ENCODE measurements around the gene SFT2D1.

SFT2D1 gene

DNA sequence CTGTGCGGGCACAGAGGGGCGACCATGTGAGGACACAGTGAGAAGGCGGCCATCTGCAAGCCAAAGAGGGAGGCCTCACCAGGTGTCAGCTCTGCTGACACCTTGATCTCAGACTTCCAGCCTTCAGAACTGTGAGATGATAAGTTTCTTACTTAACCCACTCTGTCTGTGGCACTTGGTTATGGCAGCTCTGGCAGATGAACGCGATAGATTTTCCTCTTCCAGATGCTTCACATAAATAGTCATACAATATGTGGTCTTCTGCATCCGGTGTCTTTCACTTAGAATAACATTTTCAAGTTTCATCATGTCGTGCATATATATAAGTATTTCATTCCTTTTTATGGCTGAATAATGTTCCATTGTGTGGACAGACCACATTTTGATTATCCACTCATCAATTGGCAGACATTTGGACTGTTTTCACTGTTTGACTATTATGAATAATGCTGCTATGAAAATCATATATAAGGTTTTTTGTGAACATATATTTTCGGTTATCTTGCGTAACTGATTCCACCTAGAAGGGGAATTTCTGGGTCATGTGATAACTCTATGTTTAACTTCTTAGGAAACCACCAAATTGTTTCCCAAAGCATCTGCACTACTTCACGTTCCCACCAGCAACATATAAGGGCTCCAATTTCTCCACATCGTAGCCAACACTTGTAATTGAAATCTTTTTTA, 64.3 kb downstream of the SFT2D1 start:
- no peak for DNase-seq (ENCODE audit: low read depth in 2 of 3, low spot score in 2 of 3)

DNA sequence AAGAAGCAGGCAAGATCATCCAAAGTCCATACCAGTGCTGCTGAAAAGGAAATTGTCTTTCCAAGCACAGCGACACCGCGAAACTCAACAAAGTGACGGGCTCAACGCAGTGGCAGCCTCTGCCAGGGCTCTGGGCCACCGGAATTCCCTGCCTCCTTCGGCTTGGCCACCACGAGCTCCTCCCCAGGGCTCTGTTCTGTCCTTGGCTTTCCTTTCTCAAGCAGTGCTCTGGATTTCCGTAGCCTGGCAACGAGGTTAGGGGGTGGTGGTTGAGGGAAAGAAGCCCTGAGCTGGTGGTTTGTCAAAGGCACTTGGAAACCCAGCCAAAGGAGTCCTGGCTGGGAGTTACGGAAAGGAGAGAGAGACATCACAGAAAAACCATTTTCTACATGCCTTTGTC, 65.3 kb downstream of the SFT2D1 start:
- DNase-seq (ENCODE audit: low read depth in 2 of 3, low spot score in 2 of 3): no peak

DNA sequence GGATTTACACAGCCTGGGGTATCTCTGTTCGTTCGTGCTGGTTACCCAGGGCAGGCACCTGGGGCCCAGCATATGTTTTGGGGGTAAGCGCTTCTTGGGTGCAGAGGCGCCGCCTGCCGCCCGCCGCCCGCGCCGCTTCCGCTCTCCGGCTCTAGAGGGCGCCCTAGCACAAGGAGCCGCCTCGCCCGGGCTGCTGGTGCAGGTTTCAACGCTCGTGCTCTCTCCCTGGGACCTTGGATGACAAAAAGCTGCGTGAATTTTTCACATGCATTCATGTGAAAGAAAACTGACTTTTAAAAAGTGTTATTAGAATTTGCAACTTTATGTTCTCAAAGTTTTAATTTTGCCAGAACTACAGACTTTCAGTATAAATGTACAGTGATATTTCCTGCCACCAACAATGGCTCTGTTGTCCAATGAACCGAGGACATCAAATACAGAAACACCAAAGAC, 66.6 kb downstream of the SFT2D1 start:
- peak; percentile 52 to 80 (median 71) for DNase-seq (ENCODE audit: low read depth in 2 of 3, low spot score in 2 of 3)

GRCh38 chr6:166274739-166275370, 67.5 kb downstream of the SFT2D1 start:
- no peak for DNase-seq (ENCODE audit: low read depth in 2 of 3, low spot score in 2 of 3)

GRCh38 chr6:166274163-166274562, 68.2 kb downstream of the SFT2D1 start:
- no peak for DNase-seq (ENCODE audit: low read depth in 2 of 3, low spot score in 2 of 3)

GRCh38 chr6:166271376-166271765, 71.0 kb downstream of the SFT2D1 start:
- DNase-seq (ENCODE audit: low read depth in 2 of 3, low spot score in 2 of 3): no peak

DNA sequence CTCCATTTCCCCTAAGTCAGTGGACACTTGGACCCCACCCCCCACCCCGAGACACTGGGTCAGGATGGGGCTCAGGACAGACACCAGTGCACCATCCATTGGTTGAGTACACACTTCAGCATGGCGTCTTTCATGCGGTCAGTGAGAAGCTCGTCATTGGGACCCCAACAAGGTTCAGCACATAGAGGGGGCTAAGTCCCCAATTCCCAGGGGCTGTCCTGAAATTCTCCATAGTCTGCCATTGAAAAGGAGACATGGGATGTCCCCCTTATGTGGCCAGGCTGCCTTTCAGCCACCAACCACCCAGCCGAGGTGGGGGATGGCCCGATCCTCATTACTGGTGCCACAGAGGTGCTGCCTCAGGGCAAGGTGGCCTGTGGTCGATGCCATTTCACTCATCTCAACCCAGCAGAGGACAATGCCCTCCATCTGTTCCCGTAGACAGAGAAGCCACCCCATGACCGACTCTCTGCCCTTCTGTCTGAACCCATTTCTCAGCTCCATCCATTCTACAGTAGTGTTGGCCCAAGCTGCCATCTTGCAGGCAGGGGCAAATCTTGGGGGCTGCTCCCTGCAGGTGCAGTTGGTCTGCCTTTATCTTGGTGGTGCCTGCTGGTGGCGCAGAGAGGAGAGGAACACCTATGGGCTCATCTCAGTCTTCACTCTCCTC, 71.5 kb downstream of the SFT2D1 start:
- no peak for DNase-seq (ENCODE audit: low read depth in 2 of 3, low spot score in 2 of 3)

Data from activated CD8-positive, alpha-beta memory T cell treated with anti-CD3 and anti-CD28 coated beads for 48 hours (primary cell).